ENCODE measurements around the gene XPR1. TPM values are rescaled to one million over a fixed set of nuclear protein-coding genes. Genes with fewer than 3 reads are reported as not detected.
"Not testable (repeated sequence)": the region's sequence is repeated elsewhere in the genome, so short reads cannot be mapped to it uniquely, and the experiment has no call there.

Gene XPR1
- polyA plus RNA-seq, 3 donors = 36.3 to 40.1 (median 37.2) TPM

DNA sequence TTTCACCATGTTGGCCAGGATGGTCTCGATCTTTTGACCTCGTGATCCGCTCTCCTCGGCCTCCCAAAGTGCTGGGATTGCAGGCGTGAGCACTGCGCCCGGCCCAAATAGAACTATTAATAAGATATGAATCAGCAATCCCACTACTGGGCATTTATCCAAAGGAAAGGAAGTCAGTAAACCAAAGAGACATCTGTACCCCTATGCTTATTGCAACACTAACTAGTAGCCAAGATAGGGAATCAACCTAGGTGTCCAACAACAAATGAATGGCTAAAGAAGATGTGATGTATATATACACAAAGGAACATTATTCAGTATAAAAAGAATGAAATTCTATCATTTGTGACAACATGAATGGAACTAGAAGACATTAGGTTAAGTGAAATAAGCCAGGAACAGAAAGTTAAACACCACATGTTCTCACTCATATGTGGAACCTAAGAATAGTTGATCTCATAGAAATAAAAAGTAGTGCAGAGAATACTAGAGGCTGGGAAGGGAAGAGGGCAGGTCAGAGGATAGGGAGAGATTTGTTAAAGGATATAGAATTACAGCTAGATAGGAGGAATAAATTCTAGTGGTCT lies 48.8 kb downstream of the XPR1 start:
- DNase-seq (ENCODE audit: extremely low read depth in 1 of 11, low read depth in 9 of 11, low spot score in 4 of 11) = no peak

DNA sequence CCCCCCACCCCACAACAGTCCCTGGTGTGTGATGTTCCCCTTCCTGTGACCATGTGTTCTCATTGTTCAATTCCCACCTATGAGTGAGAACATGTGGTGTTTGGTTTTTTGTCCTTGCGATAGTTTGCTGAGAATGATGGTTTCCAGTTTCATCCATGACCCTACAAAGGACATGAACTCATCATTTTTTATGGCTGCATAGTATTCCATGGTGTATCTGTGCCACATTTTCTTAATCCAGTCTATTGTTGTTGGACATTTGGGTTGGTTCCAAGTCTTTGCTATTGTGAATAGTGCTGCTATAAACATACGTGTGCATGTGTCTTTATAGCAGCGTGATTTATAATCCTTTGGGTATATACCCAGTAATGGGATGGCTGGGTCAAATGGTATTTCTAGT lies 51.3 kb downstream of the XPR1 start:
- not testable (repeated sequence) for DNase-seq (ENCODE audit: extremely low read depth in 1 of 11, low read depth in 9 of 11, low spot score in 4 of 11)

DNA sequence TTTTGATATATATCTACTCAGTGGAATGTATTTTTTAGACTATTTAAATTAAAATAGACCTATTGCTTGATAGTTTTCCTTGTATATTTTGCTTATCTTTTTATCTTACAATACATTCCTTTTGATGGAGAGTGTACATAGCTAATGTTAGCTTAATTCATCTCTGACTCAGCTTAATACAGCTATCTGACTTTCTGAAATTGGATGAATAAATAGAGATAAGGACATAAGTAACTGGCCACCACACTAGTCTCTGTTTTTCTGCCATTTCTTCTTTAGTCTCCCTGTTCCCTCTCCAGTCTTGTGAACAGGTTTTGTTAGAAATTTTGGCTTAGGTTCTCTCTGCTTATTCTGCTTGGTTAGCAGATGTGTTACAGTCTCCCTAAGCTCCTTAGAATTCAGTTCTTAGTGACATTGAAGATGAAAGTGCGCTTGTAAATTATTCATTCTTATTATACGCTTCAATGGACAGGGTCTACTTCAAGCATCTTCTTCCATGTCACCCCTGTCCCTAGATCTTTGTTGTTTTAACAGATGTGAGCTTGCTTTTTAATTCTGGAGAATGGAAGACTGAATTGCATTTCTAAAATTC lies 59.6 kb downstream of the XPR1 start:
- DNase-seq (ENCODE audit: extremely low read depth in 1 of 11, low read depth in 9 of 11, low spot score in 4 of 11) = no peak

DNA sequence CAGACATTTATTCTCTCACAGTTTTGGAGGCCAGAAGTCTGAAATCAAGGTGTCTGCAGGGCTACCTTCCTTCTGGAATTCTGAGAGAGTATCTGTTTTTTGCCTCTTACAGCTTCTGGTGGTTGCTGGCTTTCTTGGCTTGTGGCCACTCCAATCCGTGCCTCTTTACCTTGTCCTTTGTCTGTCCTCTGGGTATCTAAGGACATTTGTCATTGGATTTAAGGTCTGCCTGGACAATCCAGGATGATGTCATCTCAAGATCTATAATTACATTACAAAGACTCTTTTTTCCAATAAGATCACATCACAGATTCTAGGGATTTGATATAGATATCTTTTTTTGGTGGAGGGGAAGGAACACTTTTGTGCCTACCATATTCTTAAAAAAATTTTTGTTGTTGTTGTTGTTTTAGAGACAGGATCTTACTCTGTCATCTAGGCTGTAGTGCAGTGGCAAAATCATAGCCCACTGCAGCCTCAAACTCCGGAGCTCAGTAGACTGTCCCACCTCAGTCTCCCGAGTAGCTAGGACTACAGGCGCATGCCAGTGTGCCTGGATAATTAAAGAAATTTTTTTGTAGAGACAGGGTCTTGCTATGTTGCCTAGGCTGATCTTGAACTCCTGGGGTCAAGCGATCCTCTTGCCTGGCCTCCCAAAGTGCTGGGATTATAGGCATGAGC lies 61.9 kb downstream of the XPR1 start:
- DNase-seq (ENCODE audit: extremely low read depth in 1 of 11, low read depth in 9 of 11, low spot score in 4 of 11) = no peak

DNA sequence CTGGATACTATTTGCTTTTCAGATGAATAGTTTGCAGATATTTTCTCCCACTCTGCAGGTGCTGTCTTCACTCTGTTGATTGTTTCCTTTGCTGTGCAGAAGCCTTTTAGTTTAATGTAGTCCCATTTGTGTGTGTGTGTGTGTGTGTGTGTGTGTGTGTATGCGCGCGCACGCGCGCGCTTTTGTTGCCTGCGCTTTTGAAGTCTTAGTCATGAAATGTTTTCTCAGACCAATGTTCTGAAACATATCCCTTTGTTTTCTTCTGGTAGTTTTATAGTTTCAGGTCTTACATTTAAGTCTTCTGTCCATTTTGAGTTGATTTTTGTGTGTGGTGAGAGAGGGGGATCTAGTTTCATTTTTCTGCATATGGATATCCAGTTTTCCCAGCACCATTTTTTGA lies 63.5 kb downstream of the XPR1 start:
- no peak for DNase-seq (ENCODE audit: extremely low read depth in 1 of 11, low read depth in 9 of 11, low spot score in 4 of 11)

DNA sequence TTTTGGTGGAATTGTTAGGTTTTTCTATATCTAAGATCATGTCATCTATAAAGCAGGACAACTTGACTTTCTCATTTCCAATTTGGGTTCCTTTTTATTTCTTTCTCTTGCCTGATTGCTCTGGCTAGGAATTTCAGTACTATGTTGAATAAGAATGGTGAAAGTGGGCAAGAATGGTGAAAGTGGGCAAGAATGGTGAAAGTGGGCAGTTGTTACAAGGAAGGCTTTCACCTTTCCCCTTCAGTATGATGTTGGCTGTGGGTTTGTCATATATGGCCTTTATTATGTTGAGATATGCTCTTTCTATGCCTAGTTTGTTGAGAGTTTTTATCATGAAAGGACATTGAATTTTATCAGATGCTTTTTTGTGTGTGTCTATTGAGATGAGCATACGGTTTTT lies 64.5 kb downstream of the XPR1 start:
- no peak for DNase-seq (ENCODE audit: extremely low read depth in 1 of 11, low read depth in 9 of 11, low spot score in 4 of 11)

DNA sequence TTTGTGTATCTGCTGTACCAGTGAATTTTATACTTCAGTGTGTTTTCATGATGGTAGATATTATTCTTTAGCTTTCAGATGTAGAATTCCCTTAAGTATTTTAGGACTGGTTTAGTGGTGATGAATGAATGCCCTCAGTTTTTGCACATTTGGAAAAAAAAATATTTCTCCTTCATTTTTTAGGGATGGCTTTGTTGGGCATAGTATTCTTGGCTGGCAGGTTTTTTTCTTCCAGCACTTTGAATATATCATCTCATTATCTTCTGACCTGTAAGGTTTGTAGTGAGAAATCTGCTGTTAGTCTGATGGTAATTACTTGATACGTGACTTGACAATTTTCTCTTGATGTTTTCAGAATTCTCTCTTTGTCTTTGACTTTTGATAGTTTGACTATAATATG lies 66.8 kb downstream of the XPR1 start:
- DNase-seq (ENCODE audit: extremely low read depth in 1 of 11, low read depth in 9 of 11, low spot score in 4 of 11) = no peak

DNA sequence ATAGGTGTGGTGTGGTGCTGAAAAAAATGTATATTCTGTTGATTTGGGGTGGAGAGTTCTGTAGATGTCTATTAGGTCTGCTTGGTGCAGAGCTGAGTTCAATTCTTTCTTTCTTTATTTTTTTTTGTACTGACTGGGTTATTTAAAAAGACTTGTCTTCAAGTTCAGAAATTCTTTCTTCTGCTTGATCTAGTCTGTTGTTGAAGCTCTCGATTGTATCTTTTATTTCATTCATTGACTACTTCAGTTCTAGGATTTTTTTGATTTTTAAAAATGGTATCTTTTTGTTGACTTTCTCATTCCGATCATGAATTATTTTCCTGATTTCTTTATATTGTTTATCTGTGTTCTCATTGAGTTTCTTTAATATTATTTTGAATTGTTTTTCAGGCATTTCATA lies 70.6 kb downstream of the XPR1 start:
- not testable (repeated sequence) for DNase-seq (ENCODE audit: extremely low read depth in 1 of 11, low read depth in 9 of 11, low spot score in 4 of 11)

DNA sequence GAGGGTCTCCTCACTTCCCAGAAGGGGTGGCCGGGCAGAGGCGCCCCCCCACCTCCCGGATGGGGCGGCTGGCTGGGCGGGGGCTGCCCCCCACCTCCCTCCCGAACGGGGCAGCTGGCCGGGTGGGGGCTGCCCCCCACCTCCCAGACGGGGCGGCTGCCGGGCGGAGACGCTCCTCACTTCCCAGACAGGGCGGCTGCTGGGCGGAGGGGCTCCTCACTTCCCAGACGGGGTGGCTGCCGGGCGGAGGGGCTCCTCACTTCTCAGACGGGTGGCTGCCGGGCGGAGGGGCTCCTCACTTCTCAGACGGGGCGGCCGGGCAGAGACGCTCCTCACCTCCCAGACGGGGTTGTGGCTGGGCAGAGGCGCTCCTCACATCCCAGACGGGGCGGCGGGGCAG lies 78.9 kb downstream of the XPR1 start:
- DNase-seq (ENCODE audit: extremely low read depth in 1 of 11, low read depth in 9 of 11, low spot score in 4 of 11) = not testable (repeated sequence)

DNA sequence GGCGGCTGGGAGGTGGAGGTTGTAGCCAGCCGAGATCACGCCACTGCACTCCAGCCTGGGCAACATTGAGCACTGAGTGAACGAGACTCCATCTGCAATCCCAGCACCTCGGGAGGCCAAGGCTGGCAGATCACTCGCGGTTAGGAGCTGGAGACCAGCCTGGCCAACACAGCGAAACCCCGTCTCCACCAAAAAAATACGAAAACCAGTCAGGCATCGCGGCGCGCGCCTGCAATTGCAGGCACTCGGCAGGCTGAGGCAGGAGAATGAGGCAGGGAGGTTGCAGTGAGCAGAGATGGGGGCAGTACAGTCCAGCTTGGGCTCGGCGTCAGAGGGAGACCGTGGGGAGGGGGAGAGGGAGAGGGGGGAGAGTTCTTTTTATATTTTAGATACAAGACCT lies 79.4 kb downstream of the XPR1 start:
- not testable (repeated sequence) for DNase-seq (ENCODE audit: extremely low read depth in 1 of 11, low read depth in 9 of 11, low spot score in 4 of 11)

DNA sequence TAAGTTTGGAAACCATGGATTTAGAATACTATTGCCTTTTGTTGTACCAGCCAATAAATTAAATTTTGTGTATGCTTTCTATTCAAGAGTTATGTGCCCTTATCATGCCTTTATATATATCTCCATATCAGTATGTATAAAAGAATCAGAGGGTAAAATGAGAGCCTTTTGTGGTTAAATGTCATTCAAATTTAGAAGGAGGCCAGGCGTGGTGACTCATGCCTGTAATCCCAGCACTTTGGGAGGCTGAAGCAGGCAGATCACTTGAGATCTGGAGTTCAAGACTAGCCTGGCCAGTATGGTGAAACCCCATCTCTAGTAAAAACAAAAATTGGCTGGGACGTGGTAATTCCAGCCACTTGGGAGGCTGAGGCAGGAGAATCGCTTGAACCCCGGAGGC lies 88.9 kb downstream of the XPR1 start:
- DNase-seq (ENCODE audit: extremely low read depth in 1 of 11, low read depth in 9 of 11, low spot score in 4 of 11) = no peak

DNA sequence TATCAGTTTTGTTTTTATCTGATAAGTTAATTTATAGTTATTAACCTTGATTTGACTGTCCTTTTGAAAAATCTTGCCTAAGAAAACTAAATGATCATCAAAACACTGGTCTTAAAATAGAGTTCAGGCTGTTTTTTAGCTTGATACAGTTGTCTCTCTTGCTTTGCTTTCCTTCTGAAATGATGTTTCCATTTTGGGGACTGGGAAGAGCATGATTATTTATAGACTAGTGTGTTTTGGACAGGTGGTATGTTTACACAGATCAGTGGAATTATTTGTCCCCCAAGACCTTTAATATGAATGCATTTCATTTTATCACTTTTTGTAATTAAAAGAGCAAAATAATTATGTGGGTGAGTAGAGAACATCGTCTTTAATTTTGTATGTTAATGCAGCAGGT lies 90.8 kb downstream of the XPR1 start:
- no peak for DNase-seq (ENCODE audit: extremely low read depth in 1 of 11, low read depth in 9 of 11, low spot score in 4 of 11)

DNA sequence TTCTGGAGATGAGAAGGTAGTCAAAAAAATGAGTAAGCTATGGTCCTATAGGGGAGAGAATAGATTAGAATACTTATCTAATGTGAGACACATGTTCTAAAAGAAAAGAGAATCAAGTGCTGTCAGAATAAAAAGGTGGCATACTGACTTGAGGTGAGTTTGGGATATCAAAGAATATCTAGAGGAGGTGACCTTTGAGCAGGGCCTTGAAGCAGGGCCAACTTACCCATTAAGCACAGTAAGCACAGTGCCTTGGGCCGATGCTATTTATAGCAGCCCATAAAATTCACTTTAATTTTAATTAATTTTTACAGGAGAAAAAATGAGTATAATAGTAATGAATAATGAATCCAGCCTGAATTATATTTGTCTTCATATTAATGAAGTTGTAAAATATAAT lies 92.2 kb downstream of the XPR1 start:
- no peak for DNase-seq (ENCODE audit: extremely low read depth in 1 of 11, low read depth in 9 of 11, low spot score in 4 of 11)

DNA sequence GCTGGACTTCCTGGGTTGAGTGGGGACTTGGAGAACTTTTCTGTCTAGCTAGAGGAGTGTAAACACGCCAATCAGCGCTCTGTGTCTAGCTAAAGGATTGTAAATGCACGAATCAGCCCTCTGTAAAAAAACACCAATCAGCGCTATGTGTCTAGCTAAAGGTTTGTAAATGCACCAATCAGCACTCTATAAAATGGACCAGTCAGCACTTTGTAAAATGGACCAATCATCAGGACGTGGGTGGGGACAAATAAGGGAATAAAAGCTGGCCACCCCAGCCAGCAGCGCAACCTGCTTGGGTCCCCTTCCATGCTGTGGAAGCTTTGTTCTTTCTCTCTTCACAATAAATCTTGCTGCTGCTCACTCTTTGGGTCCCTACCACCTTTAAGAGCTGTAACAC lies 94.2 kb downstream of the XPR1 start:
- not testable (repeated sequence) for DNase-seq (ENCODE audit: extremely low read depth in 1 of 11, low read depth in 9 of 11, low spot score in 4 of 11)

DNA sequence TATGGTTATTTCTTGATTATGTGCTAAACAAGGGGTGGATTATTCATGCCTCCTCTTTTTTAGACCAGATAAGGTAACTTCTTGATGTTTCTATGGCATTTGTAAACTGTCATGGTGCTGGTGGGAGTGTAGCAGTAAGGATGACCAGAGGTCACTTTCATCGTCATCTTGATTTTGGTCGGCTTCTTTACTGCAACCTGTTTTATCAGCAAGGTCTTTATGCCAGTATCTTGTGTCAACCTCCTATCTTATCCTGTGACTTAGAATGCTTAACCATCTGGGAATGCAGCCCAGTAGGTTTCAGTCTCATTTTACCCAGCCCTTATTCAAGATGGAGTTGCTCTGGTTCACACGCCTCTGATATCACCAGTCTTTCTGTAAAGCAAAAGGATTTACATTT lies 95.9 kb downstream of the XPR1 start:
- DNase-seq (ENCODE audit: extremely low read depth in 1 of 11, low read depth in 9 of 11, low spot score in 4 of 11) = not testable (repeated sequence)

DNA sequence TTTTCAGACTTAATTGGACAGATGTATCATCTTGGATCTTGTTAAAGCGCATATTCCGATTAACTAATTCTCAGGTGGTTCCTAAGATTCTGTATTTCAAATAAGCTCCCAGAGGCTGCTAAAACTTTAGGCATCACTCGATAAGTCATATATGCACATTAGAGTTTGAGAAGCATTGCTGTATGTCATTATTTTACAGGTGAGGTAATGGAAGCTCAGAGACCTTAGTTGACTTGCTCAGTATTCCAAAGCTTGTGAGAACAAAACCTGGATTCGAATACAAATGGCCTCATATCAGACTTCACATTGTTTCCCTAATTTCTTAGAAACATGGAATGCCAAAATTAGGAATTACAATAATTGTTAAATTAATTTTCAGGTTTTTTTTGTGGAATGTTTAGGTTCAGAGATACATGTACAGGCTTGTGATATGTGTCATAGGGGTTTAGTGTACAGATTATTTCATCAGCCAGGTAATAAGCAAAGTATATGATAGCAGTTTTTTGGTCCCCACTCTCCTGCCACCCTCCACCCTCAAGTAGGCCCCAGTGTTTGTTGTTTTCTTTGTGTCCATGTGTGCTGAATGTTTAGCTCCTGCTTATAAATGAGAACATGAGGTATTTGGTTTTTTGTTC lies 96.8 kb downstream of the XPR1 start:
- no peak for DNase-seq (ENCODE audit: extremely low read depth in 1 of 11, low read depth in 9 of 11, low spot score in 4 of 11)

DNA sequence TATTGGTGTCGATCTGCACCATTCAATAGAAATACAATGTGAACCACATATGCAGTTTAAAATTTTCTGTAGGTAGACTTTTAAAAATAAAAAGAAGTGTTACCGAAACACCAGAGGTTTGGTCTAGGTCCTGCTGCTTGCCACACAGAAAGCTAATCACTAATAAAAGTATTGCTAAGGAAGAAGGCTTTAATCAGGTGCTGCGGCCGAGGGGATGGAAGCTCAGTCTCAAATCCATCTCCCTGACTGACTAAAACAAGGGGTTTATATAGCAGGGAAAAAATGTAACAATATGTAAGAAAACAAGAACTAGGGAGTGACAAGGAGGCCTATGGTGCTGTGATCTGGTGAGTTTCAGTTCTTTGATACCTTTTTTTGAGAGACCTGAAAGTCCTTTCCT lies 99.3 kb downstream of the XPR1 start:
- DNase-seq (ENCODE audit: extremely low read depth in 1 of 11, low read depth in 9 of 11, low spot score in 4 of 11) = no peak

DNA sequence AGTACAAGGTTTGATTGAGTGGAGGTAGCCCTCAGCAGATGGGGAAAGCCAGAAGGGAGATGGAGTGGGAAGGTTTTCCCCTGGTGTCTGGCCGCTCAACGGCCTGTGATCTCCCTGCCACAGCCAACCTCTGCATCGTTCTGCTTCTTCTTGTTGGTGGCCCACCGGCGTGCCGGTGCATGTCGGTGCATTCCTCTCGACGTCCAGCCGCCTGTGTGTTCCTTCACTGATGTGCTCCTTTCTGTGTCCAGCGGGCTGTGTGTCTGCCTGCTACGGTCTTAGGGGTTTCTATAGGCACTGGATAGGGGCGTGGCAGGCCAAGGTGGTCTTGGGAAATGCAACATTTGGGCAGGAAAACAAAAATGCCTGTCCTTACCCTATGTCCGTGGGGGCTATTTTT lies 101.0 kb downstream of the XPR1 start:
- DNase-seq (ENCODE audit: extremely low read depth in 1 of 11, low read depth in 9 of 11, low spot score in 4 of 11) = no peak

DNA sequence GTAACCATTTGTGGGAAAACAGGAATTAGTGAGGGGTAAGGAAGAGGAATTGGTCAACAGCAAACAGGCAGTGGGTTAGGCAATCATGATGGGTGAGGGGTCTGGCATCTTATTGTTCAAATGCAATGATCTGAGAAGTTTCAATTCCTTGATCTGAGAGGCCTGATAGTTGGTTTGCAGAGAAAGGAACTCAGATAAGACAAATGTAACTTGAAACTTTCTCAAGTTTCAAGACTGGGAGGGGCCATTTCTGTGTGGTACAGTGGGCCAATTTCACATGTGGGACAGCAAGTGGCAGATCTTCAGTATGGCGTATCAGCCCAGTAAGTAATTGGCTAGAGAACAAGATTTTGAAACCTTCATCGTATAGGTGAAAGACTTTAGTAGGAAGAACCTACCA lies 102.5 kb downstream of the XPR1 start:
- no peak for DNase-seq (ENCODE audit: extremely low read depth in 1 of 11, low read depth in 9 of 11, low spot score in 4 of 11)

DNA sequence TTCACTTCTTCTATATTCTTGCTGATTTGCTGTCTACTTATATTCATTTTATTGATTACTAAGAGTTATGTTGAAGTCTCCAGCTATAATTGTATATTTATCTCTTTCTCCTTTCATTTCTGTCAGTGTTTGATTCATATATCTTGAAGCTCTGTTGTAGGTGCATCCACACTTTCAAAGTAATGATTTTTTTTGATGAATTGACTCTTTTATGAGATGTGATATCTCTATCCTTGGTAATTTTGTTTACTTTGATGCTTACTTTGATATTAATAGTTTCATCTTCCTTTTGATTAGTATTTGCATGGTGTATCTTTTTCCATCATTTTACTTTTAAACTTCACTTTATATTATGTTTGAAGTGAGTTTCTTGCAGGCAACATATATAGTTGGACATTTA lies 110.8 kb downstream of the XPR1 start:
- DNase-seq (ENCODE audit: extremely low read depth in 1 of 11, low read depth in 9 of 11, low spot score in 4 of 11) = no peak
